Calu3 (cell line): ENCODE measurements around the gene MIEF1. TPM values are rescaled to one million over a fixed set of nuclear protein-coding genes. Genes with fewer than 3 reads are reported as not detected.

Experiments used
- BruUV-seq: library from RNA; stranded (reverse); fragments of 400-500 nt; replicated peaks from 2 replicates; lab custom pipeline; 2021; lab: Mats Ljungman, UMichigan
- CTCF ChIA-PET: fragments of 300-600 bp; sonication (Branson Sonifier 250); formaldehyde crosslinking; loops from one replicate; lab custom pipeline; 2022; ENCODE audit warnings: antibody characterized with exemption; lab: Charles Lee
- DNase-seq: peaks from one replicate; pipeline ENCODE4 v3.0.0; 2022
- H3K27ac Mint-ChIP-seq: one replicate; pipeline ENCODE4 v1.8.0; 2022; ENCODE audit warnings: mixed read lengths; ENCODE audit not compliant: unreplicated experiment
- H3K27me3 Mint-ChIP-seq: one replicate; pipeline ENCODE4 v1.8.0; 2022; ENCODE audit warnings: mixed read lengths; ENCODE audit not compliant: unreplicated experiment
- H3K36me3 Mint-ChIP-seq: one replicate; pipeline ENCODE4 v1.8.0; 2022; ENCODE audit warnings: mild to moderate bottlenecking, moderate library complexity, mixed read lengths; ENCODE audit not compliant: insufficient read depth, unreplicated experiment
- H3K4me1 Mint-ChIP-seq: one replicate; pipeline ENCODE4 v1.8.0; 2022; ENCODE audit warnings: mild to moderate bottlenecking, low read depth, mixed read lengths; ENCODE audit not compliant: unreplicated experiment
- H3K4me3 Mint-ChIP-seq: one replicate; pipeline ENCODE4 v1.8.0; 2022; ENCODE audit warnings: mild to moderate bottlenecking, low read depth, moderate library complexity, mixed read lengths; ENCODE audit not compliant: unreplicated experiment
- H3K9me3 Mint-ChIP-seq: one replicate; pipeline ENCODE4 v1.8.0; 2022; ENCODE audit warnings: low read depth, mixed read lengths; ENCODE audit not compliant: unreplicated experiment
- intact Hi-C: fragments of 100-400 bp; cut with micrococcal nuclease; formaldehyde crosslinking; loops from one replicate; pipeline ENCODE4 v1.10.0; 2022; ENCODE audit not compliant: unreplicated experiment
- total RNA-seq: library from RNA; stranded (reverse); gene quantifications from 2 replicates; pipeline ENCODE4 v1.2.3, GENCODE V29; 2022
- TF ChIP-seq, protein P1 (sequence below): fragments of 200-600 bp; IDR thresholded peaks from one replicate; pipeline ENCODE4 v1.8.0; 2022; ENCODE audit warnings: antibody characterized with exemption; ENCODE audit not compliant: unreplicated experiment

The MIEF1 gene
- total RNA-seq, 1 experiment from 2014 or later, result 39.2 TPM

GRCh38 chr22:39527481-39527961 is 25.4 kb downstream of the MIEF1 start:
- TF ChIP-seq, protein P1, sequence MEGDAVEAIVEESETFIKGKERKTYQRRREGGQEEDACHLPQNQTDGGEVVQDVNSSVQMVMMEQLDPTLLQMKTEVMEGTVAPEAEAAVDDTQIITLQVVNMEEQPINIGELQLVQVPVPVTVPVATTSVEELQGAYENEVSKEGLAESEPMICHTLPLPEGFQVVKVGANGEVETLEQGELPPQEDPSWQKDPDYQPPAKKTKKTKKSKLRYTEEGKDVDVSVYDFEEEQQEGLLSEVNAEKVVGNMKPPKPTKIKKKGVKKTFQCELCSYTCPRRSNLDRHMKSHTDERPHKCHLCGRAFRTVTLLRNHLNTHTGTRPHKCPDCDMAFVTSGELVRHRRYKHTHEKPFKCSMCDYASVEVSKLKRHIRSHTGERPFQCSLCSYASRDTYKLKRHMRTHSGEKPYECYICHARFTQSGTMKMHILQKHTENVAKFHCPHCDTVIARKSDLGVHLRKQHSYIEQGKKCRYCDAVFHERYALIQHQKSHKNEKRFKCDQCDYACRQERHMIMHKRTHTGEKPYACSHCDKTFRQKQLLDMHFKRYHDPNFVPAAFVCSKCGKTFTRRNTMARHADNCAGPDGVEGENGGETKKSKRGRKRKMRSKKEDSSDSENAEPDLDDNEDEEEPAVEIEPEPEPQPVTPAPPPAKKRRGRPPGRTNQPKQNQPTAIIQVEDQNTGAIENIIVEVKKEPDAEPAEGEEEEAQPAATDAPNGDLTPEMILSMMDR, result no peak
- no TSS peak for BruUV-seq
- CTCF ChIA-PET, result no interaction called here
- Mint-ChIP-seq H3K27me3 (no peaks in the 10 kb centered on the region), H3K4me3 (no peak overlapping the region), H3K27ac (peak overlapping the region; percentile 67), H3K36me3 (peaks cover 94% of the 10 kb centered on the region), H3K4me1 (peaks cover 67% of the 10 kb centered on the region), H3K9me3 (no peaks in the 10 kb centered on the region)
- intact Hi-C loops, result loop anchor here (10.0 kb wide), 1 partner anchor 213 kb away; the partner anchor contains the start of gene RPL3
- DNase-seq, result peak; percentile 30

DNA sequence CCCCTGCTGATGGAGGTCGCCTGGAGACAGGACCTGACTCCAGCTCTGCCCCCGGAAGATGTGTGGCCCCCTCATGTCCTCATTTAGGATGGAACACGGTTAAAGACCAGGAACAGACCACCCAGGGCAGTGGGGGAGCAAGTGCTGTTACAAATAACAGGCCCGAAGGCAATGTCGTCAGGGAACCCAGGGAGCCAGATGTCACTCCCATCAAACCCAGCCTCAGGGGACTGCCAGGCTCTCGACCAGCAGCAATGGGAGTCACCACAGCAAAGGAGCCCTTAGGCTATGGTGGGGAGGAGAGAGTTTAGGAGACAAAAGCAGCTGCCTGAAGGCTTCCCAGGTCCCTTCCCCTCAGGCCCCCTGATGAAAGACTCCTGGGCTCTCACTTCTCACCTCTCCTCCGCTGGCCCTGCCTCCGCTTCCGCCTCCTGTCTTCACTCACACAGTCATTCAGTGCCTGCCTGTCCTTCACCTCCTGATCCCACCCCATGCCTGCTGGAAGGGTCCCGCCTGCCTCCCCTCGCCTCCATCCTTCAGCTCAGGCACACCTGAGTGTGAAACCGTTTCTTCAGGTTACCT is 26.1 kb downstream of the MIEF1 start:
- Mint-ChIP-seq H3K4me3 (no peak overlapping the region), H3K27me3 (no peaks in the 10 kb centered on the region), H3K27ac (peak overlapping the region; percentile 4), H3K9me3 (no peaks in the 10 kb centered on the region), H3K4me1 (peaks cover 65% of the 10 kb centered on the region), H3K36me3 (peaks cover 93% of the 10 kb centered on the region)
- intact Hi-C loops, result loop anchor here (10.0 kb wide), 1 partner anchor 213 kb away; the partner anchor contains the start of gene RPL3
- no TSS peak for BruUV-seq
- DNase-seq, result no peak
- CTCF ChIA-PET, result interaction anchor here (0.7 to 2.1 kb wide), 8 partner anchors 8 to 509 kb away, joined by 3 to 16 read pairs (median 8); partner anchors contain the start of genes ATF4, RPL3 and TAB1
- TF ChIP-seq, protein P1, result no peak

GRCh38 chr22:39528681-39529486 is 26.8 kb downstream of the MIEF1 start:
- peaks cover 86% of the 10 kb centered on the region for H3K36me3 Mint-ChIP-seq
- CTCF ChIA-PET, result interaction anchor here (0.7 to 2.1 kb wide), 19 partner anchors 9 to 508 kb away, joined by 3 to 16 read pairs (median 4); partner anchors contain the start of genes ATF4, MIEF1, RPL3 and TAB1
- H3K9me3 Mint-ChIP-seq, result no peaks in the 10 kb centered on the region
- peak; percentile 92 for DNase-seq
- intact Hi-C loops, result loop anchor here (10.0 kb wide), 1 partner anchor 214 kb away; the partner anchor contains the start of gene RPL3
- H3K27me3 Mint-ChIP-seq, result no peaks in the 10 kb centered on the region
- H3K27ac Mint-ChIP-seq, result peak overlapping the region; percentile 4
- peaks cover 65% of the 10 kb centered on the region for H3K4me1 Mint-ChIP-seq
- TF ChIP-seq, protein P1, result peak; percentile 97
- peak overlapping the region; percentile 98 for H3K4me3 Mint-ChIP-seq
- BruUV-seq, result no TSS peak

- H3K36me3 Mint-ChIP-seq, result peaks cover 80% of the 10 kb centered on the region
- TF ChIP-seq, protein P1, result no peak
- no peaks in the 10 kb centered on the region for H3K9me3 Mint-ChIP-seq
- no peaks in the 10 kb centered on the region for H3K27me3 Mint-ChIP-seq
- intact Hi-C loops, result loop anchor here (10.0 kb wide), 1 partner anchor 215 kb away; the partner anchor contains the start of gene RPL3
- no peak for DNase-seq
- CTCF ChIA-PET, result interaction anchor here (0.7 to 2.1 kb wide), 18 partner anchors 9 to 507 kb away, joined by 3 to 16 read pairs (median 4); partner anchors contain the start of genes ATF4, MIEF1, RPL3 and TAB1
- BruUV-seq, result no TSS peak
- H3K4me3 Mint-ChIP-seq, result peak overlapping the region; percentile 98
- peak overlapping the region; percentile 4 for H3K27ac Mint-ChIP-seq
- peaks cover 65% of the 10 kb centered on the region for H3K4me1 Mint-ChIP-seq
Observed at GRCh38 chr22:39529487-39529851, 27.4 kb downstream of the MIEF1 start.
